ENCODE results near the gene FRY.

FRY gene

GRCh38 chr13:32311188-32311897 is 279.8 kb downstream of the FRY start:
- DNase-seq (ENCODE audit: low spot score): no peak

- peak; percentile 25 for DNase-seq (ENCODE audit: low spot score)
These were observed 283.0 kb downstream of the FRY start for GRCh38 chr13:32314271-32315237.

DNA sequence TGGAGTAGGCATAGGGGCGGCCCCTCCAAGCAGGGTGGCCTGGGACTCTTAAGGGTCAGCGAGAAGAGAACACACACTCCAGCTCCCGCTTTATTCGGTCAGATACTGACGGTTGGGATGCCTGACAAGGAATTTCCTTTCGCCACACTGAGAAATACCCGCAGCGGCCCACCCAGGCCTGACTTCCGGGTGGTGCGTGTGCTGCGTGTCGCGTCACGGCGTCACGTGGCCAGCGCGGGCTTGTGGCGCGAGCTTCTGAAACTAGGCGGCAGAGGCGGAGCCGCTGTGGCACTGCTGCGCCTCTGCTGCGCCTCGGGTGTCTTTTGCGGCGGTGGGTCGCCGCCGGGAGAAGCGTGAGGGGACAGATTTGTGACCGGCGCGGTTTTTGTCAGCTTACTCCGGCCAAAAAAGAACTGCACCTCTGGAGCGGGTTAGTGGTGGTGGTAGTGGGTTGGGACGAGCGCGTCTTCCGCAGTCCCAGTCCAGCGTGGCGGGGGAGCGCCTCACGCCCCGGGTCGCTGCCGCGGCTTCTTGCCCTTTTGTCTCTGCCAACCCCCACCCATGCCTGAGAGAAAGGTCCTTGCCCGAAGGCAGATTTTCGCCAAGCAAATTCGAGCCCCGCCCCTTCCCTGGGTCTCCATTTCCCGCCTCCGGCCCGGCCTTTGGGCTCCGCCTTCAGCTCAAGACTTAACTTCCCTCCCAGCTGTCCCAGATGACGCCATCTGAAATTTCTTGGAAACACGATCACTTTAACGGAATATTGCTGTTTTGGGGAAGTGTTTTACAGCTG is 283.9 kb downstream of the FRY start, which contains the start of the genes BRCA2 and ZAR1L:
BRCA2 (plus strand) TSS at position 271 of the 790 bp plus-strand sequence. CDS start 953 bp downstream, outside the sequence.
ZAR1L (minus strand) TSS at position 126 of the 790 bp plus-strand sequence. CDS start 3,438 bp downstream, outside the sequence.
- DNase-seq (ENCODE audit: low spot score): peak; percentile 52

- no peak for DNase-seq (ENCODE audit: low spot score)
These were observed 284.4 kb downstream of the FRY start for GRCh38 chr13:32316028-32316339.

DNA sequence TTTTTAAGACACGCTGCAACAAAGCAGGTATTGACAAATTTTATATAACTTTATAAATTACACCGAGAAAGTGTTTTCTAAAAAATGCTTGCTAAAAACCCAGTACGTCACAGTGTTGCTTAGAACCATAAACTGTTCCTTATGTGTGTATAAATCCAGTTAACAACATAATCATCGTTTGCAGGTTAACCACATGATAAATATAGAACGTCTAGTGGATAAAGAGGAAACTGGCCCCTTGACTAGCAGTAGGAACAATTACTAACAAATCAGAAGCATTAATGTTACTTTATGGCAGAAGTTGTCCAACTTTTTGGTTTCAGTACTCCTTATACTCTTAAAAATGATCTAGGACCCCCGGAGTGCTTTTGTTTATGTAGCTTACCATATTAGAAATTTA is 284.9 kb downstream of the FRY start:
- DNase-seq (ENCODE audit: low spot score): no peak

GRCh38 chr13:32317716-32318465 is 286.3 kb downstream of the FRY start:
- no peak for DNase-seq (ENCODE audit: low spot score)

- no peak for DNase-seq (ENCODE audit: low spot score)
These were observed 289.0 kb downstream of the FRY start for GRCh38 chr13:32320528-32320927.

- DNase-seq (ENCODE audit: low spot score): no peak
These were observed 292.3 kb downstream of the FRY start for GRCh38 chr13:32323912-32324311.

DNA sequence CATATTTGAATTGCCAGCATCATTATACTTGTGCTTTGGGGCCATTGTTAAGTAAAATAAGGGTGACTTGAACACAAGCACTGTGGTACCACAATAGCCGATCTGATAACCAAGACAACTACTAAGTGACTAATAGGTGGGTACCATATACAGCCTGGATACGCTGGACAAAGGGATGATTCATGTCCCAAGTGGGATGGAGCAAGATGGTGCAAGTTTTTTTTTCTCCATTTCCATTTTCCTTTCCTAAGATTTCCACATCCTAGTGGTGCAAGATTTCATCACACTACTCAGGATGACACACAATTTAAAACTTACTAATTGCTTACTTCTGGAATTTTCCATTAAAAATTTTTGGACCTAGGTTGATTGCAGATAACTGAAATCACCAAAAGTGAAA is 298.9 kb downstream of the FRY start:
- no peak for DNase-seq (ENCODE audit: low spot score)

DNA sequence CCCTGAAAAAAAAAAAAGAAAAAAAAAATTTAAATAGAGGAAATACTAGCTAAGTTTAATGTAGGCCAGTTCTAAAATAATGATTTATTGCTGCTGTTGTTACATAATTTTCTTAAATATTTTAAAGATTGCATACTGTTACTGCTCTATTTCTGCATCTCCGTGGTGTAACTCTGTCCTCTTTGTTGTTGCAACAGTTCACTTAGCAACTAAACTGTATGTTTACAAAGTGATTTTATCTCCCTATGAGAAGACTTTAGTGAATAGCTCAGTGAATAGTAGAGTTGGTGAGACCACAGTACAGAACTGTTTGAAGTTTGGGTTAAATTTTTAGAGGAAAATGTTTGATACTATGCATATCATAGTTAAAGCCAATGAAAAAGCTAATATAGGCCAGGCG is 303.1 kb downstream of the FRY start:
- DNase-seq (ENCODE audit: low spot score): no peak

GRCh38 chr13:32340914-32341313 is 309.3 kb downstream of the FRY start:
- DNase-seq (ENCODE audit: low spot score): no peak

- DNase-seq (ENCODE audit: low spot score): no peak
These were observed 316.1 kb downstream of the FRY start for GRCh38 chr13:32347651-32348050.
